ENCODE measurements around the gene CAMKV.

CAMKV gene

GRCh38 chr3:49859576-49860305, 10.0 kb downstream of the CAMKV start:
- Histone ChIP-seq H3K4me1 (peaks cover 4% of the 10 kb centered on the region), H3K9me3 (ENCODE audit: control insufficient read depth, low read length) (no peaks in the 10 kb centered on the region), H3K79me2 (peaks cover 4% of the 10 kb centered on the region), H3K9ac (no peak overlapping the region), H3K36me3 (ENCODE audit: control insufficient read depth, insufficient read depth, low read length) (no peaks in the 10 kb centered on the region), H3K4me3 (ENCODE audit: low read depth, low read length) (no peak overlapping the region), H2AFZ (no peak overlapping the region), H3K27me3 (ENCODE audit: control insufficient read depth, insufficient read depth, low read length) (no peaks in the 10 kb centered on the region), H3K27ac (no peak overlapping the region), H3K4me2 (ENCODE audit: low read length) (no peak overlapping the region)
- TF ChIP-seq, protein P1, sequence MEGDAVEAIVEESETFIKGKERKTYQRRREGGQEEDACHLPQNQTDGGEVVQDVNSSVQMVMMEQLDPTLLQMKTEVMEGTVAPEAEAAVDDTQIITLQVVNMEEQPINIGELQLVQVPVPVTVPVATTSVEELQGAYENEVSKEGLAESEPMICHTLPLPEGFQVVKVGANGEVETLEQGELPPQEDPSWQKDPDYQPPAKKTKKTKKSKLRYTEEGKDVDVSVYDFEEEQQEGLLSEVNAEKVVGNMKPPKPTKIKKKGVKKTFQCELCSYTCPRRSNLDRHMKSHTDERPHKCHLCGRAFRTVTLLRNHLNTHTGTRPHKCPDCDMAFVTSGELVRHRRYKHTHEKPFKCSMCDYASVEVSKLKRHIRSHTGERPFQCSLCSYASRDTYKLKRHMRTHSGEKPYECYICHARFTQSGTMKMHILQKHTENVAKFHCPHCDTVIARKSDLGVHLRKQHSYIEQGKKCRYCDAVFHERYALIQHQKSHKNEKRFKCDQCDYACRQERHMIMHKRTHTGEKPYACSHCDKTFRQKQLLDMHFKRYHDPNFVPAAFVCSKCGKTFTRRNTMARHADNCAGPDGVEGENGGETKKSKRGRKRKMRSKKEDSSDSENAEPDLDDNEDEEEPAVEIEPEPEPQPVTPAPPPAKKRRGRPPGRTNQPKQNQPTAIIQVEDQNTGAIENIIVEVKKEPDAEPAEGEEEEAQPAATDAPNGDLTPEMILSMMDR (IDR thresholded peaks at IDR 0.05), result no peak

- peak within 1 kb of the TSS; percentile 63 for H3K27ac ChIP-seq
- H3K9me3 ChIP-seq (ENCODE audit: control insufficient read depth, low read length), result no peaks in the 10 kb centered on the region
- H3K4me2 ChIP-seq (ENCODE audit: low read length), result peak within 1 kb of the TSS; percentile 85
- no peaks in the 10 kb centered on the region for H3K27me3 ChIP-seq (ENCODE audit: control insufficient read depth, insufficient read depth, low read length)
- H3K9ac ChIP-seq, result no peak within 1 kb of the TSS
- H3K4me1 ChIP-seq, result peaks cover 4% of the 10 kb centered on the region
- peak within 1 kb of the TSS; percentile 58 for H3K4me3 ChIP-seq (ENCODE audit: low read depth, low read length)
- peak within 1 kb of the TSS; percentile 98 for H2AFZ ChIP-seq
- peaks cover 4% of the 10 kb centered on the region for H3K79me2 ChIP-seq
- TF ChIP-seq, protein P1 (IDR thresholded peaks at IDR 0.05), result no peak
- H3K36me3 ChIP-seq (ENCODE audit: control insufficient read depth, insufficient read depth, low read length), result no peaks in the 10 kb centered on the region
Observed at GRCh38 chr3:49856181-49857005, 13.3 kb downstream of the CAMKV start, which contains the start of gene TRAIP. Gene TRAIP, minus strand, starts transcription at chr3:49856564. Its CDS starts 111 bp downstream, at chr3:49856453.

- H3K4me2 ChIP-seq (ENCODE audit: low read length), result peak overlapping the region; percentile 85
- H3K4me3 ChIP-seq (ENCODE audit: low read depth, low read length), result no peak overlapping the region
- TF ChIP-seq, protein P1 (IDR thresholded peaks at IDR 0.05), result no peak
- peaks cover 4% of the 10 kb centered on the region for H3K4me1 ChIP-seq
- peak overlapping the region; percentile 98 for H2AFZ ChIP-seq
- H3K9ac ChIP-seq, result no peak overlapping the region
- no peaks in the 10 kb centered on the region for H3K36me3 ChIP-seq (ENCODE audit: control insufficient read depth, insufficient read depth, low read length)
- peaks cover 4% of the 10 kb centered on the region for H3K79me2 ChIP-seq
- no peaks in the 10 kb centered on the region for H3K9me3 ChIP-seq (ENCODE audit: control insufficient read depth, low read length)
- H3K27ac ChIP-seq, result no peak overlapping the region
- no peaks in the 10 kb centered on the region for H3K27me3 ChIP-seq (ENCODE audit: control insufficient read depth, insufficient read depth, low read length)
Observed at GRCh38 chr3:49855662-49856061, 14.0 kb downstream of the CAMKV start.

DNA sequence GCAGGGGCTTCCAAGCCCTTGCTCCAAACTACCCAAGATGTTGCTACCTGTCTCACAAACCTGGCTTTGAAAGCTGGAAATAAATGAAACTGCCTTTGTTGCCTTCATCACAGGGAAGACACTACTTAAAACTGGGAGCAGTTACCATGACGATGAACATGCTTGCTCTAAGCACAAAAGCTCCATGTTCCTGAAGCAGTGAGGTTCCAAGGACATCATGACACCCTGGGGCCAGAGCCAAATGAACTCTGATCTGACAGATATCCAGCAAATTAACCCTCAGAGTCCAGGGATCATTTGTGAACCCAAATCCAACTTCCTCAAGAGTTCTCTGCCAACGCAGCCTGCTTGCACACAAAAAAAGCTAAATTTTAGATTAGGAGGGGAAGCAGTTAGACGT, 24.0 kb downstream of the CAMKV start:
- Histone ChIP-seq H3K4me1 (no peaks in the 10 kb centered on the region), H3K79me2 (no peaks in the 10 kb centered on the region), H3K9ac (no peak overlapping the region), H3K27ac (no peak overlapping the region), H3K36me3 (ENCODE audit: control insufficient read depth, insufficient read depth, low read length) (no peaks in the 10 kb centered on the region), H2AFZ (no peak overlapping the region), H3K9me3 (ENCODE audit: control insufficient read depth, low read length) (no peaks in the 10 kb centered on the region), H3K4me3 (ENCODE audit: low read depth, low read length) (no peak overlapping the region), H3K27me3 (ENCODE audit: control insufficient read depth, insufficient read depth, low read length) (no peaks in the 10 kb centered on the region), H3K4me2 (ENCODE audit: low read length) (no peak overlapping the region)
- TF ChIP-seq, protein P1 (IDR thresholded peaks at IDR 0.05), result no peak

All from parathyroid adenoma (tissue), 2 donors.